RWPE2 (cell line): ENCODE measurements around the gene SLC15A4.
A peak's percentile ranks its signal among the peaks of the same experiment; 100 is the strongest.

ENCODE experiments used
- ATAC-seq: fragments of 200-7000 bp; cut with Tn5 transposase; 3 replicates; pipeline ENCODE4 v1.9.1; 2021; ENCODE audit warnings: low read depth
- DNase-seq: peaks from one replicate; pipeline ENCODE4 v3.0.0-alpha.2; 2020; ENCODE audit warnings: low spot score
- H3K27ac ChIP-seq: fragments of 450-650 bp; 2 replicates; pipeline ENCODE4 v1.5.1; 2017; ENCODE audit warnings: mild to moderate bottlenecking; ENCODE audit not compliant: poor library complexity, severe bottlenecking
- H3K27me3 ChIP-seq: fragments of 250-450 bp; sonication (Bioruptor Pico); 2 replicates; pipeline ENCODE4 v1.5.1; 2021; ENCODE audit warnings: mild to moderate bottlenecking, moderate library complexity; ENCODE audit not compliant: insufficient read depth, poor library complexity, severe bottlenecking
- H3K36me3 ChIP-seq: fragments of 250-450 bp; sonication (Bioruptor Pico); 2 replicates; pipeline ENCODE4 v1.5.1; 2020; ENCODE audit warnings: low read depth, mild to moderate bottlenecking, moderate library complexity
- H3K4me1 ChIP-seq: fragments of 250-450 bp; sonication (Bioruptor Pico); 2 replicates; pipeline ENCODE4 v1.5.1; 2021; ENCODE audit warnings: mild to moderate bottlenecking, moderate library complexity; ENCODE audit not compliant: insufficient read depth, poor library complexity, severe bottlenecking
- H3K4me3 ChIP-seq: fragments of 250-450 bp; sonication (Bioruptor Pico); 2 replicates; pipeline ENCODE4 v1.5.1; 2021; ENCODE audit warnings: mild to moderate bottlenecking, moderate library complexity; ENCODE audit not compliant: severe bottlenecking
- H3K9me3 ChIP-seq: fragments of 250-450 bp; sonication (Bioruptor Pico); 2 replicates; pipeline ENCODE4 v1.5.1; 2021; ENCODE audit warnings: mild to moderate bottlenecking, moderate library complexity; ENCODE audit not compliant: severe bottlenecking
- TF ChIP-seq, protein P1 (sequence below): fragments of 450-650 bp; IDR thresholded peaks from one replicate; pipeline ENCODE4 v1.5.1; 2017; ENCODE audit warnings: mild to moderate bottlenecking, moderate library complexity; ENCODE audit not compliant: poor library complexity, severe bottlenecking

The SLC15A4 gene

DNA sequence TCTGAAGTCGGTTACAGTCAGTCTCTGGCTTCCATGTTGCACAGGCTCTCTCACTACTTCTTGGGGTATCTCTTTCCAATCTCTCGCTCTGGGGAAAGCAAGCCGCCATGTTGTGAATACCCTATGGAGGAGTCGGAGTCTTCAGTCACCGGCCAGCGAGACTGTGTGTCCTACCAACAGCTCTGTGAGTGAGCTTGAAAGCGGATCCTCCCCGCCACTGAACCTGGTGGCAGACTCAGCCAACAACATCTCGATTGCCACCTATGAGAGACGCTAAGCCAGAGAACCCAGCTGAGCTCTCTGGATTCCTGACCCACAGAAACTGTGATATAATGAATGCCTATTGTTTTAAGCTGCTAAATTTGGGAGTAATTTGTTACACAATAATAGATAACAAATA, 51.5 kb downstream of the SLC15A4 start:
- no peak for ATAC-seq
- Histone ChIP-seq H3K9me3 (no peaks in the 10 kb centered on the region), H3K27ac (no peak overlapping the region), H3K27me3 (no peaks in the 10 kb centered on the region), H3K36me3 (no peaks in the 10 kb centered on the region), H3K4me1 (no peaks in the 10 kb centered on the region), H3K4me3 (no peak overlapping the region)
- no peak for DNase-seq
- TF ChIP-seq, protein P1, sequence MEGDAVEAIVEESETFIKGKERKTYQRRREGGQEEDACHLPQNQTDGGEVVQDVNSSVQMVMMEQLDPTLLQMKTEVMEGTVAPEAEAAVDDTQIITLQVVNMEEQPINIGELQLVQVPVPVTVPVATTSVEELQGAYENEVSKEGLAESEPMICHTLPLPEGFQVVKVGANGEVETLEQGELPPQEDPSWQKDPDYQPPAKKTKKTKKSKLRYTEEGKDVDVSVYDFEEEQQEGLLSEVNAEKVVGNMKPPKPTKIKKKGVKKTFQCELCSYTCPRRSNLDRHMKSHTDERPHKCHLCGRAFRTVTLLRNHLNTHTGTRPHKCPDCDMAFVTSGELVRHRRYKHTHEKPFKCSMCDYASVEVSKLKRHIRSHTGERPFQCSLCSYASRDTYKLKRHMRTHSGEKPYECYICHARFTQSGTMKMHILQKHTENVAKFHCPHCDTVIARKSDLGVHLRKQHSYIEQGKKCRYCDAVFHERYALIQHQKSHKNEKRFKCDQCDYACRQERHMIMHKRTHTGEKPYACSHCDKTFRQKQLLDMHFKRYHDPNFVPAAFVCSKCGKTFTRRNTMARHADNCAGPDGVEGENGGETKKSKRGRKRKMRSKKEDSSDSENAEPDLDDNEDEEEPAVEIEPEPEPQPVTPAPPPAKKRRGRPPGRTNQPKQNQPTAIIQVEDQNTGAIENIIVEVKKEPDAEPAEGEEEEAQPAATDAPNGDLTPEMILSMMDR, result no peak

DNA sequence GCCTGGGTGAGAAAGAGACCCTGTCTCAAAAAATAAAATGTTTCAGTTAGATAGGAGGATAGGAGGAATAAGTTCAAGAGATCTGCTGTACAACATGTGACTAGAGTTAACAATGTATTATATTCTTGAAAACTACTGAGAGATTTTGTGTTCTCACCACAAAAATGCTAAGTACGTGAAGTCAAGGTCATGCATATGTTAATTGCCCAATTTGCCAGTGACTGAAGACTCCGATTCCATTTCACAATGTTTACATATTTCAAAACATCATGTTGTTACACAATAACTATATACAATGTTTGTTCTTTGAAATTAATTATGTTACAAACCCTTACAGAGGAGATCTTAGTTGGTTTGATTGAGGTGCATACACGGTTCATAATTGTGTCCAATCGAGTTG, 52.1 kb downstream of the SLC15A4 start:
- Histone ChIP-seq H3K4me1 (no peaks in the 10 kb centered on the region), H3K36me3 (no peaks in the 10 kb centered on the region), H3K4me3 (no peak overlapping the region), H3K27ac (no peak overlapping the region), H3K9me3 (no peaks in the 10 kb centered on the region), H3K27me3 (peaks cover 3% of the 10 kb centered on the region)
- TF ChIP-seq, protein P1, result no peak
- DNase-seq (no peak), ATAC-seq (peak; percentile 57; the same call in 1 of the 3 replicates)

DNA sequence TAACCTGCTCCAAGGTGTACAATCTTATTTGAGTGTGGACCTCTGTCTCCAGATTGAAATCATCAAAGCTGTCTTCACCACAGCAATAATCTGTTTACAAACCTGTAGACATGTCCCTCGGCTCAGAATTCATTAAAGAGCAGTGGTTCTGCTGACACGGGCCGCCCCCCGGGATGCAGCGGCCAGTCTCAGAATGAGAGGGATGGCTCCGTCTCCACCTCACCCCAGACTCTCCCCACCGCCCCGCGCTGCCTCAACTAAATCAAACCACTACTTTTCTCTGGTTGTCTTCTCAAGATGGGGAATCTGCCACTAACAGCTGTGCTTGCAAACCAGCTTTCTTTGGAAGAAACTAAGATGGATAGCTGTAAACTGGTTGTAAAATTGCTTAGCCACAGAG, 56.2 kb downstream of the SLC15A4 start:
- Histone ChIP-seq H3K9me3 (no peaks in the 10 kb centered on the region), H3K4me3 (no peak overlapping the region), H3K27ac (no peak overlapping the region), H3K27me3 (peaks cover 3% of the 10 kb centered on the region), H3K36me3 (no peaks in the 10 kb centered on the region), H3K4me1 (no peaks in the 10 kb centered on the region)
- DNase-seq (no peak), ATAC-seq (no peak)
- TF ChIP-seq, protein P1, result no peak

DNA sequence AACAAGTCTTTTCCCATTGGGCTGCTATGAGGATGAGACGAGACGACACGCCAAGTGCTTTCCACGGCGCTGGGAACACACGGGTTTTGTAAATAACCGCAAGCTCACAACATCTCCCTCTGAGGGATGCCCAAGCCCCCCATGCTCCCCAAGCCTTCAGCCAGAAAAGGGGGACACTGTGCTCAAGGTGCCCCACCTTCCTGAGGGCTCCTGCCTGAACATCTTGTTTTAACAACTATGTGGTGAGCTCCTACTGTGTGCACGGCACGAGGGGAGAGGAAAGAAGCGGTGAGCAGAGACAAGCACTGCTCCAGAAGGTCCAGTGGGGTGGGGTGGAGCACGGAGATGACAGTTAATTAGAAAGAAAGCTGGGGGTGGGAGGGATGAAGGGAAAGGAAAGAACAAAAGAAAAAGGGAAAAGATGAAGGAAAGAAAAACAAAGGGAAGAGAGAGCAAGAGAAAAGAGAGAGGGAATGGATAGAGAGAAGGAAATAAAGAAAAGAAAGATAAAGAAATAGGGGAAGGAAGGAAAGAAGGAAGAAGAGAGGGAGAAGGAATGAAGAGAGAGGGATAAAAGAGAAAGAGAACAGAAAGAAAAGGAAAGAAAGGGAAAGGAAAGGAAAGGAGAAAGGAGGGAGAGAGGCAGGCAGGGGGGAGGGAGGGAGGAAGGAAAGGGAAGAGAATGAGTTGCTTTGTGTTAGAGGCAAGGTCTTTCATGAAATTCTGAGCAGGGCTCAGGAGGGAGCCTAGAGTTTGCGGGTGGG, 56.8 kb downstream of the SLC15A4 start:
- Histone ChIP-seq H3K9me3 (no peaks in the 10 kb centered on the region), H3K36me3 (no peaks in the 10 kb centered on the region), H3K4me3 (no peak overlapping the region), H3K27me3 (peaks cover 3% of the 10 kb centered on the region), H3K27ac (no peak overlapping the region), H3K4me1 (no peaks in the 10 kb centered on the region)
- TF ChIP-seq, protein P1, result no peak
- ATAC-seq, result no peak
- DNase-seq, result no peak

DNA sequence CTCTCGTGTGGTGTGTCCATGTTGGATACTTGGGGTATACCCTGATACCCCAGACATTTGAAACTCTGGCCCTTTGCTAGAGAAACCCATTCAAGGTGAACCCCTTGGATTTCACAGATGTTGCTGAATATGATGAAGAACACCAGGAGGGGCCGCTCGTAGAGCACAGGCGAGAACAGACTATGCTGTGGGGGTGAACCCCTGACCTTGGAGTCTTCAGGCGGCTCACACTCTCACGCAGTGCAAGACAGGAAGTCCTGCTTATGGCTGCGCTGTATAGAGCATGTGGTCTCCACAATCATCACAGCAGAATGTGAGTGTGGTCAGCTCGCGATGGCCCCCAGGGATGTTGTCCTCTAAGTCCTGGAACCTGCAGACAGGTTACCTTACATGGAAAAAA, 60.4 kb downstream of the SLC15A4 start:
- TF ChIP-seq, protein P1, result no peak
- Histone ChIP-seq H3K9me3 (no peaks in the 10 kb centered on the region), H3K27ac (no peak overlapping the region), H3K27me3 (peaks cover 3% of the 10 kb centered on the region), H3K4me3 (no peak overlapping the region), H3K4me1 (no peaks in the 10 kb centered on the region), H3K36me3 (no peaks in the 10 kb centered on the region)
- DNase-seq, result no peak
- ATAC-seq, result no peak
